Measurements from ENCODE around the gene GRAMD4.

Gene GRAMD4

GRCh38 chr22:46699091-46699490 is 78.9 kb downstream of the GRAMD4 start:
- Histone ChIP-seq H3K27me3 (replicated peaks; ENCODE audit: control insufficient read depth, insufficient read depth, low read length, poor library complexity, severe bottlenecking) (no peaks in the 10 kb centered on the region), H3K4me1 (ENCODE audit: control insufficient read depth, insufficient read depth, low read length, poor library complexity, severe bottlenecking) (no peaks in the 10 kb centered on the region), H3K4me3 (ENCODE audit: insufficient read depth, low read depth, low read length, poor library complexity, severe bottlenecking) (no peak overlapping the region), H3K27ac (ENCODE audit: insufficient read depth, low read length, poor library complexity, severe bottlenecking) (no peak overlapping the region), H3K9me3 (ENCODE audit: control insufficient read depth, low read length) (no peaks in the 10 kb centered on the region), H3K36me3 (ENCODE audit: control insufficient read depth, insufficient read depth, low read length) (peaks cover 92% of the 10 kb centered on the region)
- DNase-seq: no peak

DNA sequence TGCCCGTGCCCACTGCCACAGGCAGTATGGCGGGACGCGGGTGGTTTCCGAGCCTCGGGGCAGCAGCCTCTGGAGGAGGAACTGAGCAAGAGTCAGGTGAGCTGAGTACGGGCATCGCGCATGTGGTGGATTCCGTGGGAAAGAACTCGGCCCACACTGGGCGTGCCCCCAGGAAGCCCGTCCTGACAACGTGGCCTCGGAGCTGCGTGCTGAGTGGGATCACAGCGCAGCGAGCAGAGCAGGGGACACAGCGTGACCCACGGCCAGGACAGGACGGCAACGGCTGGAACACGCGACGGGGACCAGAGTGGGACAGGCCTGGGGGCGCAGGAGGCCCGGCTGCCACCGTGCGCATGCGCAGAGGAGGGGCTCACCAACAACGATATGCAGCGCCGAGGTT is 81.1 kb downstream of the GRAMD4 start:
- Histone ChIP-seq H3K4me3 (ENCODE audit: insufficient read depth, low read depth, low read length, poor library complexity, severe bottlenecking) (no peak overlapping the region), H3K4me1 (ENCODE audit: control insufficient read depth, insufficient read depth, low read length, poor library complexity, severe bottlenecking) (no peaks in the 10 kb centered on the region), H3K36me3 (ENCODE audit: control insufficient read depth, insufficient read depth, low read length) (peaks cover 87% of the 10 kb centered on the region), H3K27ac (ENCODE audit: insufficient read depth, low read length, poor library complexity, severe bottlenecking) (no peak overlapping the region), H3K27me3 (replicated peaks; ENCODE audit: control insufficient read depth, insufficient read depth, low read length, poor library complexity, severe bottlenecking) (no peaks in the 10 kb centered on the region), H3K9me3 (ENCODE audit: control insufficient read depth, low read length) (no peaks in the 10 kb centered on the region)
- DNase-seq: no peak

GRCh38 chr22:46703171-46703995 is 83.2 kb downstream of the GRAMD4 start:
- Histone ChIP-seq H3K36me3 (ENCODE audit: control insufficient read depth, insufficient read depth, low read length) (peaks cover 87% of the 10 kb centered on the region), H3K4me1 (ENCODE audit: control insufficient read depth, insufficient read depth, low read length, poor library complexity, severe bottlenecking) (no peaks in the 10 kb centered on the region), H3K4me3 (ENCODE audit: insufficient read depth, low read depth, low read length, poor library complexity, severe bottlenecking) (no peak overlapping the region), H3K9me3 (ENCODE audit: control insufficient read depth, low read length) (no peaks in the 10 kb centered on the region), H3K27ac (ENCODE audit: insufficient read depth, low read length, poor library complexity, severe bottlenecking) (no peak overlapping the region), H3K27me3 (replicated peaks; ENCODE audit: control insufficient read depth, insufficient read depth, low read length, poor library complexity, severe bottlenecking) (no peaks in the 10 kb centered on the region)
- DNase-seq: no peak

- Histone ChIP-seq H3K27me3 (replicated peaks; ENCODE audit: control insufficient read depth, insufficient read depth, low read length, poor library complexity, severe bottlenecking) (no peaks in the 10 kb centered on the region), H3K36me3 (ENCODE audit: control insufficient read depth, insufficient read depth, low read length) (peaks cover 88% of the 10 kb centered on the region), H3K27ac (ENCODE audit: insufficient read depth, low read length, poor library complexity, severe bottlenecking) (peak overlapping the region; percentile 25), H3K4me3 (ENCODE audit: insufficient read depth, low read depth, low read length, poor library complexity, severe bottlenecking) (no peak overlapping the region), H3K9me3 (ENCODE audit: control insufficient read depth, low read length) (no peaks in the 10 kb centered on the region), H3K4me1 (ENCODE audit: control insufficient read depth, insufficient read depth, low read length, poor library complexity, severe bottlenecking) (no peaks in the 10 kb centered on the region)
- DNase-seq: no peak
These were observed 83.8 kb downstream of the GRAMD4 start for GRCh38 chr22:46703996-46704370.

GRCh38 chr22:46706060-46706459 is 85.9 kb downstream of the GRAMD4 start:
- H3K27me3 ChIP-seq (replicated peaks; ENCODE audit: control insufficient read depth, insufficient read depth, low read length, poor library complexity, severe bottlenecking): no peaks in the 10 kb centered on the region
- H3K36me3 ChIP-seq (ENCODE audit: control insufficient read depth, insufficient read depth, low read length): peaks cover 89% of the 10 kb centered on the region
- H3K4me3 ChIP-seq (ENCODE audit: insufficient read depth, low read depth, low read length, poor library complexity, severe bottlenecking): no peak overlapping the region
- no peak overlapping the region for H3K27ac ChIP-seq (ENCODE audit: insufficient read depth, low read length, poor library complexity, severe bottlenecking)
- no peaks in the 10 kb centered on the region for H3K4me1 ChIP-seq (ENCODE audit: control insufficient read depth, insufficient read depth, low read length, poor library complexity, severe bottlenecking)
- no peaks in the 10 kb centered on the region for H3K9me3 ChIP-seq (ENCODE audit: control insufficient read depth, low read length)
- no peak for DNase-seq

GRCh38 chr22:46707305-46707704 is 87.1 kb downstream of the GRAMD4 start:
- Histone ChIP-seq H3K27me3 (replicated peaks; ENCODE audit: control insufficient read depth, insufficient read depth, low read length, poor library complexity, severe bottlenecking) (no peaks in the 10 kb centered on the region), H3K27ac (ENCODE audit: insufficient read depth, low read length, poor library complexity, severe bottlenecking) (no peak overlapping the region), H3K4me3 (ENCODE audit: insufficient read depth, low read depth, low read length, poor library complexity, severe bottlenecking) (no peak overlapping the region), H3K36me3 (ENCODE audit: control insufficient read depth, insufficient read depth, low read length) (peaks cover 92% of the 10 kb centered on the region), H3K4me1 (ENCODE audit: control insufficient read depth, insufficient read depth, low read length, poor library complexity, severe bottlenecking) (no peaks in the 10 kb centered on the region), H3K9me3 (ENCODE audit: control insufficient read depth, low read length) (no peaks in the 10 kb centered on the region)
- DNase-seq: no peak

- Histone ChIP-seq H3K4me1 (ENCODE audit: control insufficient read depth, insufficient read depth, low read length, poor library complexity, severe bottlenecking) (no peaks in the 10 kb centered on the region), H3K36me3 (ENCODE audit: control insufficient read depth, insufficient read depth, low read length) (peaks cover 89% of the 10 kb centered on the region), H3K27me3 (replicated peaks; ENCODE audit: control insufficient read depth, insufficient read depth, low read length, poor library complexity, severe bottlenecking) (no peaks in the 10 kb centered on the region), H3K4me3 (ENCODE audit: insufficient read depth, low read depth, low read length, poor library complexity, severe bottlenecking) (no peak overlapping the region), H3K27ac (ENCODE audit: insufficient read depth, low read length, poor library complexity, severe bottlenecking) (no peak overlapping the region), H3K9me3 (ENCODE audit: control insufficient read depth, low read length) (no peaks in the 10 kb centered on the region)
- DNase-seq: no peak
These were observed 87.8 kb downstream of the GRAMD4 start for GRCh38 chr22:46707827-46708570.

GRCh38 chr22:46708766-46709330 is 88.7 kb downstream of the GRAMD4 start:
- Histone ChIP-seq H3K4me1 (ENCODE audit: control insufficient read depth, insufficient read depth, low read length, poor library complexity, severe bottlenecking) (no peaks in the 10 kb centered on the region), H3K4me3 (ENCODE audit: insufficient read depth, low read depth, low read length, poor library complexity, severe bottlenecking) (no peak overlapping the region), H3K27me3 (replicated peaks; ENCODE audit: control insufficient read depth, insufficient read depth, low read length, poor library complexity, severe bottlenecking) (no peaks in the 10 kb centered on the region), H3K9me3 (ENCODE audit: control insufficient read depth, low read length) (no peaks in the 10 kb centered on the region), H3K27ac (ENCODE audit: insufficient read depth, low read length, poor library complexity, severe bottlenecking) (no peak overlapping the region), H3K36me3 (ENCODE audit: control insufficient read depth, insufficient read depth, low read length) (peaks cover 80% of the 10 kb centered on the region)
- no peak for DNase-seq

- Histone ChIP-seq H3K9me3 (ENCODE audit: control insufficient read depth, low read length) (no peaks in the 10 kb centered on the region), H3K4me3 (ENCODE audit: insufficient read depth, low read depth, low read length, poor library complexity, severe bottlenecking) (no peak overlapping the region), H3K27ac (ENCODE audit: insufficient read depth, low read length, poor library complexity, severe bottlenecking) (no peak overlapping the region), H3K27me3 (replicated peaks; ENCODE audit: control insufficient read depth, insufficient read depth, low read length, poor library complexity, severe bottlenecking) (no peaks in the 10 kb centered on the region), H3K36me3 (ENCODE audit: control insufficient read depth, insufficient read depth, low read length) (peaks cover 74% of the 10 kb centered on the region), H3K4me1 (ENCODE audit: control insufficient read depth, insufficient read depth, low read length, poor library complexity, severe bottlenecking) (no peaks in the 10 kb centered on the region)
- no peak for DNase-seq
These were observed 90.6 kb downstream of the GRAMD4 start for GRCh38 chr22:46710806-46711205.

DNA sequence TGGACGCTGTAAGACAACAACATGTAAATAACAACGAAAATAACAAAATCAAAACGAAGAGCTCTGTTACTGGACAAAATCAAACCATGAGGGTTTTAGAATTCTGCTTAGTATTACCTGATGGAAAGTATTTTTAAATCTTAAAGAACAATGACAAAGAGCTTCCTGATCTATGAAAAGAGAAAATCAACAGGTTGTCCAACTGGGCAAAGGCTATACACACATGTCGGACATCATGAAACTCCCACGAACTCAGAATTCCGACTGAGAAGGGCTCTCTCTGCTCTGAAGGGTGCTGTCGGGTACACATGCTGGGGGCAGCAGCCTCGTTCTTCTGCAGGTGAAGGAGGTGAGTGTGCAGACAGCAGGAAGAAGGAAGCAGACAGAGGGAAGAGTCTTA is 92.1 kb downstream of the GRAMD4 start:
- H3K27me3 ChIP-seq (replicated peaks; ENCODE audit: control insufficient read depth, insufficient read depth, low read length, poor library complexity, severe bottlenecking): no peaks in the 10 kb centered on the region
- H3K4me1 ChIP-seq (ENCODE audit: control insufficient read depth, insufficient read depth, low read length, poor library complexity, severe bottlenecking): no peaks in the 10 kb centered on the region
- DNase-seq: no peak
- H3K4me3 ChIP-seq (ENCODE audit: insufficient read depth, low read depth, low read length, poor library complexity, severe bottlenecking): no peak overlapping the region
- H3K36me3 ChIP-seq (ENCODE audit: control insufficient read depth, insufficient read depth, low read length): peaks cover 66% of the 10 kb centered on the region
- no peaks in the 10 kb centered on the region for H3K9me3 ChIP-seq (ENCODE audit: control insufficient read depth, low read length)
- no peak overlapping the region for H3K27ac ChIP-seq (ENCODE audit: insufficient read depth, low read length, poor library complexity, severe bottlenecking)

Measured in effector memory CD4-positive, alpha-beta T cell (primary cell).